CD4-positive, alpha-beta T cell treated with Interferon gamma for 1 hour (primary cell): Measurements from ENCODE around the gene SRL.
"Not testable (repeated sequence)": the region's sequence is repeated elsewhere in the genome, so short reads cannot be mapped to it uniquely, and the experiment has no call there.

Source experiments
- DNase-seq: peaks from one replicate; pipeline ENCODE4 v3.0.0-alpha.2; 2020

Gene SRL

GRCh38 chr16:4156503-4156902 is 85.4 kb downstream of the SRL start:
- not testable (repeated sequence) for DNase-seq

GRCh38 chr16:4153364-4153763 is 88.5 kb downstream of the SRL start:
- DNase-seq = not testable (repeated sequence)

- DNase-seq = no peak
These were observed 89.6 kb downstream of the SRL start for GRCh38 chr16:4152267-4152666.

GRCh38 chr16:4147236-4147635 is 94.6 kb downstream of the SRL start:
- DNase-seq = no peak

GRCh38 chr16:4142268-4142667 is 99.6 kb downstream of the SRL start:
- peak; percentile 63 for DNase-seq

GRCh38 chr16:4141604-4142003 is 100.3 kb downstream of the SRL start:
- no peak for DNase-seq

GRCh38 chr16:4140652-4141051 is 101.2 kb downstream of the SRL start:
- no peak for DNase-seq

GRCh38 chr16:4139968-4140367 is 101.9 kb downstream of the SRL start:
- no peak for DNase-seq
